KG1 (cell line): ENCODE measurements around the gene PERM1.
"Not testable (repeated sequence)": the region's sequence is repeated elsewhere in the genome, so short reads cannot be mapped to it uniquely, and the experiment has no call there.

Experiments
- DNase-seq: peaks from one replicate; lab custom pipeline; 2025; lab: John Stamatoyannopoulos, UW

PERM1 gene

GRCh38 chr1:998995-999724, 17.3 kb upstream of the PERM1 start:
- no peak for DNase-seq

GRCh38 chr1:998745-998994, 16.8 kb upstream of the PERM1 start:
- DNase-seq = no peak

DNA sequence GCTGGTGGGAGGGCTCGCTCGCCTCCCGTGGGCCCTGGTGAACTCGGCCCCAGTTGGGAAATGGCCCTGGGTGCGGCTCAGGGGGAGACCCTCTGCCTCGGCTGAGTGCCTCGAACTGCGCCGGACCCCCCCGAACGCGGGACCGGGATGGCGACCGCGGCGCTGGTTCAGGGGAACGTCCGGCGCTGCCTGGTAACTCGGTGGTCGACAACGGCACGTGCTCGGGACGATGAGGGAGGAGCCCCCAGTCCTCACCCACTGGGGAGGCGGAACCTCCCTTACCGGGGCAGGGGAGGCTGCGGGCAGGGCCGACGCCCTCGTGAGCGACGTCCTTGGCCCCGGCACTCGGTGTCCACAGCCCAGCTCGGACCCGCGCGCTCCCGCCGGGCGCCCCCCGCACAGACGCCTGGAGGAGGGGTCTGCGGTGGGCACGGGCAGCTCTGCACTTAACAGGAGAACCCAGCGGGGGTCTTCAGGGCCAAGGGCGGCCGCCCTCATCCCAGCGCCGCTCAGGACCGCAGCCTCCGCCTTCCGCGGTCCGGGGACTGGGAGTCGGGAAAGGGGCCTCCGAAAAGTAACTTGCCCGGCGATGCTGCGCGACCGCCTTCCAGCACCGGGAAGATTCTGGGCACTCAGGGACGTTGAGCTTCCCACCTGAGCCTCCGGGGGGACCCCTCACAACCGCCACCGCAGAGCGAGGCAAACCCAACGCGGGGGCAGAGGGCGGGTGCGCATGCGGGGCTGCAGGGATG, 16.3 kb upstream of the PERM1 start:
- DNase-seq = no peak

GRCh38 chr1:997713-997992, 15.8 kb upstream of the PERM1 start:
- no peak for DNase-seq

- DNase-seq = no peak
Measured at GRCh38 chr1:996851-997712, 15.2 kb upstream of the PERM1 start.

DNA sequence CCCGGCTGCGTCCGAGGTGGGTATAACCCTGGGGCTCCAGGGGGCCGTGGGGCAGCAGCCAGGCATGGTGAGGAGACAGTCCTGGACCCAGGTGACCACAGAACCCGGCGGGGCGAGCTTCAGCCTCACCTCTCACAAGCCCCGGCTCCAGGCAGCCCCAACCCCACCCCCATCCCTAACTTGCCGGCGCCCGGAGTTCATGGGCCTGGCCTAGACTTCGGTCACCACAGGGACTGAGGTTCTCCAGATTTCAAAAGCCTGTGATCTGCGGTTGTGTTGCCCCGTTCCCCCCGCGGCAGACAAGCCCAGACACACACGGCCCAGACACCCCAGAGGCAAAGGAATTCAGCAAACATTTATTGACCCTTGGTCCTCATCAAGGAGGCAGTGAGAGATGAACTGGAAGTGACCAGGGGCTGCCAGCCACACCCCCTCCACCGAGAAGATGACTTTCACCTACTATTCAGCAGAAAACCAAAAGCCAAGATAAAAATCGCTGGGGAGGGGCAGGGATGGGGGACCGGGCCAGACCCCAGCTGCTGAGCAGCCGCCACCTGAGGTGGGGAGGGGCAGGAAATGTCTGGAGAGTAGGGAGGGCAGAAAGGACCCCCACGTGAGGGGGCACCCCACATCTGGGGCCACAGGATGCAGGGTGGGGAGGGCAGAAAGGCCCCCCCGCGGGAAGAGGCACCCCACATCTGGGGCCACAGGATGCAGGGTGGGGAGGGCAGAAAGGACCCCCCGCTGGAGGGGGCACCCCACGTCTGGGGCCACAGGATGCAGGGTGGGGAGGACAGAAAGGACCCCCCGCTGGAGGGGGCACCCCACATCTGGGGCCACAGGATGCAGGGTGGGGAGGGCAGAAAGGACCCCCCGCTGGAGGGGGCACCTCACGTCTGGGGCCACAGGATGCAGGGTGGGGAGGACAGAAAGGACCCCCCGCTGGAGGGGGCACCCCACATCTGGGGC, 14.1 kb upstream of the PERM1 start:
- no peak for DNase-seq

- DNase-seq = not testable (repeated sequence)
Measured at GRCh38 chr1:994546-994945, 12.7 kb upstream of the PERM1 start.

- DNase-seq = no peak
Measured at GRCh38 chr1:993379-993995, 11.6 kb upstream of the PERM1 start.

DNA sequence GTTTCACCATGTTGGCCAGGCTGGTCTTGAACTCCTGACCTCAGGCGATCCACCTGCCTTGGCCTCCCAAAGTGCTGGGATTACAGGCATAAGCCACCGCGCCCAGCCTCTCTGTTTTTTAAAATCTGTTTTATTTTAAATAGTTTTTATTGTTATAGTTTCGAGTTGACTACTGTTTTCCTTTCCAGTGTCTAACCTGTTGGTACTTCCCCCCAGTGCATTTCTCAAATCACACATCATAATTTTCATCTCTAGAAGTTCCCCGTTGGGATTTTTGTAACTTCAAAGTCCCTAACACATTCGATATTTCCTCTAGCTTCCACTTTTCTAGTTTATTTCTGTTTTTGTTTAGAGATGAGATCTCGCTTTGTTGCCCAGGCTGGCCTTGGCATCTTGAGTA, 10.5 kb upstream of the PERM1 start:
- no peak for DNase-seq

DNA sequence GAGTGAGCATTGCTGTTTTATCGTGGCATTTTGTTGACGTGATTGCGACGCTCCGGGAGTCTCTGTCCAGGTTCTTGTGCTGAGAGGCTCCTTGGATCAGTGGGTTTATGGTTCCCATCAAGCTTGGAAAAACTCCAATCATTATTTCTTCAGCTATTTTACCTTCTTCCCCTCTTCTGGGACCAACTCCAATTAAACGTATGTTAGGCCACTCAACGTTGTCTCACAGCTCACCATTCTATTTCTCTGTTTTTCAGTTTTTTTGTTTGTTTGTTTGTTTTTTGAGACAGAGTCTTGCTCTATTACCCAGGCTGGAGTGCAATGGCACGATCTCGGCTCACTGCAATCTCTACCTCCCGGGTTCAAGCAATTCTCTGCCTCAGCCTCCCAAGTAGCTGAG, 10.0 kb upstream of the PERM1 start:
- no peak for DNase-seq

GRCh38 chr1:991275-991674, 9.4 kb upstream of the PERM1 start:
- DNase-seq = not testable (repeated sequence)

GRCh38 chr1:988061-988460, 6.2 kb upstream of the PERM1 start:
- not testable (repeated sequence) for DNase-seq

DNA sequence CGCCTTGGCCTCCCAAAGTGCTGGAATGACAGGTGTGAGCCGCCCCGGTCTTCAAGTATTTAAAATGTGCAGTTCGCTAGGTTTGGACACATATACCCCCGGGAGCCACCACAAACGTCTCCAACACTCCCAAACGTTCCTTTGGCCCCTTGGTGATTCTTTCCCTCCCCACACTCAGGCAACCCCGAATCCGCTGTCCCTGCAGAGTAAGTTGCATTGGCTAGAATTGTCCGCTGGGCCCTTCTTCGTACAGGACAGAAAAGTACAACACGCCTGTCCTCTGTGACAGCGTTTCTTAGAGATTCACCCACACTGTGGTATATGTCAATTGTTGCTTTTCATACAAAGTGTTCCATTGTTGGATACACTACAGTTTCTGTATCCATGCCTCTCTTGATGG, 3.2 kb upstream of the PERM1 start:
- DNase-seq = no peak

GRCh38 chr1:984476-984814, 2.6 kb upstream of the PERM1 start:
- DNase-seq = no peak

GRCh38 chr1:983798-984475, 2.0 kb upstream of the PERM1 start:
- DNase-seq = no peak

- no peak for DNase-seq
Measured at GRCh38 chr1:982765-983436, 1.0 kb upstream of the PERM1 start.

- DNase-seq = no peak
Measured at GRCh38 chr1:981491-981954, 370 bp downstream of the PERM1 start.

- DNase-seq = no peak
Measured at GRCh38 chr1:980602-981395, 1.1 kb downstream of the PERM1 start.

GRCh38 chr1:980137-980571, 1.7 kb downstream of the PERM1 start:
- no peak for DNase-seq

DNA sequence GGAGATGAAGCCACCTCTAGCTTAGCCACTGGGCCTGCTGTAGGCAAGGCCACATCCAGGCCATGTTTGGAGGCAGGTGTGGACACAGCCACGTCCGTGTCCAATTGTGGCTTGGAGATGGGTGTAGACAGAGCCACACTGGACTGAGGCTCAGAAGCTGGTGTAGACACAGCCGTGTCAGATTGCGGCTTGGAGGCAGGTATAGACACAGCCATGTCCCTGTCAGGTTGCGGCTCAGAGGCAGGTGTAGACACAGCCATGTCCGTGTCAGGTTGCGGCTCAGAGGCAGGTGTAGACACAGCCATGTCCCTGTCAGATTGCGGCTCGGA, 2.2 kb downstream of the PERM1 start:
- no peak for DNase-seq
